GM19438 (cell line): ENCODE results near the gene CNIH1.
"Not testable (repeated sequence)": the region's sequence is repeated elsewhere in the genome, so short reads cannot be mapped to it uniquely, and the experiment has no call there.

Source experiments
- ATAC-seq: cut with Tn5 transposase; IDR thresholded peaks from one replicate; pipeline ENCODE4 v1.9.1; 2021; ENCODE audit warnings: low read depth; ENCODE audit not compliant: unreplicated experiment

Gene CNIH1

GRCh38 chr14:54437954-54438353 lies 3.2 kb downstream of the CNIH1 start:
- ATAC-seq = not testable (repeated sequence)

GRCh38 chr14:54435500-54435981 lies 5.6 kb downstream of the CNIH1 start:
- ATAC-seq = no peak

GRCh38 chr14:54428527-54428926 lies 12.6 kb downstream of the CNIH1 start:
- no peak for ATAC-seq

GRCh38 chr14:54427871-54428270 lies 13.3 kb downstream of the CNIH1 start:
- ATAC-seq = no peak

DNA sequence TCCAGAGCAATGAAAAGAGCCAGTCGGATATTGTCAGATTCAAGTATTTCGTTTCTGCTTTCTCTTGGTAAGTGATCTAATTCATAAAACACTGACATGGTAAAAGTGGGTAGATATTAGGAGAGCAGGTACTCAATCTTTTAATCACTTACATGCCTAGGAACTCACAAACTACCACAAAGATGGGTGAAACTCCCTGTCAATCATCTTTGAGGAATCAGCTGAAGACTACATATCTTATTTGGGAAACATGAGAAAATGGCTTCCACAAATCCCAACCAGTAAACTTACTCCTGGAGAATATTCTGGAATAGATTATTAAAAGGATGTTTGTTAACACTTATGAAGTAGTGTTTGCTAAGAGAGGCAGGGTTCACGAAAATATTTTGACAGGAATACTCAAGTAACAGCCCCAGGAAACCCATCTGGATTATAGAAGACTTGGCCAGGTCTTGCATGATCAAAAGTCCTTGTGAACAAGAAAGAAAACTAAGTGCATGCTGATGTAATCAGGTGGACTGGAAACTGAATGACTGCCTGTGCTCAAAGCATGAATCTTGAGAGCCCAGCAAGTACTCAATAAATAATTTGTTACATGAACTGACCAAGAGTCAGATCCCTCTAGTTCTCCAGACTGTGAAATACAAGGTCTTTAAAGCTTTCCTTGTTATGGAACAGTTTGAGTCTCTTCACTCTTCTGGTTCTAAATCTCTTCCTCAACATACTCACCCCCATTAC lies 15.5 kb downstream of the CNIH1 start:
- no peak for ATAC-seq

DNA sequence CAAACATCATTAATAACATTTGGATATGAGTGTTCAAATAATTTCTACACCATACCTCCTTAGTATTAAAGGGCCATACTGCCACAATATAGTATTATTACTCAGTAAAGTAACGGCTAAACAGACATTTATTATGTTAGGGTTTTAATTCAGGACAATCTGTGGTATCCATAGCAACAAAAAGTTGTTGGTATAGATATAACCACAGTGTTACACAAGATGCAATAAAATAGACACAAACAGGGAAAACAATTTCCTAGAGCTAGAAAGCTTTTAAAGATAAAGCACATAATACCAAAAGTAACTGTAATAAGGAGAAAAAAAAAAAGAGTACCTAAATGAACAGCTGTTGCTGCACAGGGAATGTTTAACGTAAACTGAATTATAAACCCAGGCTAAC lies 16.1 kb downstream of the CNIH1 start:
- no peak for ATAC-seq

- no peak for ATAC-seq
These were observed 16.7 kb downstream of the CNIH1 start for GRCh38 chr14:54424479-54424901.

DNA sequence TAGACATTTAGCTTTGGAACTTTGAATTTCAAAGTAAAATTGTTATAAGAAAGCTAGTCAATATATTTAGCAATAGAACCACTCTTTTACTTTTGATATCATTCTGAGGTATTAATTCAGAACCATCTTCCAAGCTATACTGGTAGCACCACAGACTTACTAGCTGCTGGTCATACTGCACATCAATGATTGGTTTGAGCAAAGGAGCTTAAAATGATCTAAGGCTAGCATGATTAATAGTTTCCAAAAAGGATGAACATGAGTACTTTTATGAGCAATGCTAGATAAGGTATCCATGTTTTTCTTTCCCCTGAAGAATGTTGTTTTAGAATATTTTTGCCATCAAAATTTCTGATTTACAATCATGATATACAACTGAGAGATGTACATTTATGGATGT lies 17.2 kb downstream of the CNIH1 start:
- ATAC-seq = no peak

DNA sequence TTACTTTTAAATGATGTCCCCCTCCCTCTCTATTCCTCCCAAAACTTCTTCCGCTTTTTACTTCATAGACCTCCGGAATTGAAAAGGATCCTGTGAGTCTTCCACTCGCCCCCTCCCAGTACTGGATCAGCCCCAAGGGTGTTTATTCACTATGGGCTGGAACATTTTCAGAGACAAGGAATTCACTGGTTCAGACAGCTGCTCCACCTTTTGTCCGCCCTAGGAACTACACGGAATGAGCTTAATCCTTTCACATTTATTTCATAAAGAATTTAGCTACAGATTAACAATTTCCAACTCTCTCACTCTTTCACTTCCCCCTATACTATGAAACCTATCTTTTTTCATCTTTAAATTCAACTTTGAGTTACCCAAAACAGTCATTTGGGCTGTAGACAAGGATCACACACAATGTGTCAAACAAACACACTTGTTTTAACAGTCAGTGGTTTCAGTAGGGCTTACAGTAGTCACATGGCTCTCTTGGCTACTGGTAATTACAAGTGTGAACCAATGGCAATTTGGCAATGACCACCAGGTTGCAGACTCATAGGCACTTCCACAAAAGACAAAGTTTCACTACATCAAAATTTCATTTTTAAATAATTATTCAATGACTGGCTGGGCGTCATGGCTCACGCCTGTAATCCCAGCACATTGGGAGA lies 20.6 kb downstream of the CNIH1 start:
- ATAC-seq = no peak

- ATAC-seq = no peak
These were observed 29.8 kb downstream of the CNIH1 start for GRCh38 chr14:54411371-54411770.

GRCh38 chr14:54410215-54410614 lies 31.0 kb downstream of the CNIH1 start:
- ATAC-seq = no peak

DNA sequence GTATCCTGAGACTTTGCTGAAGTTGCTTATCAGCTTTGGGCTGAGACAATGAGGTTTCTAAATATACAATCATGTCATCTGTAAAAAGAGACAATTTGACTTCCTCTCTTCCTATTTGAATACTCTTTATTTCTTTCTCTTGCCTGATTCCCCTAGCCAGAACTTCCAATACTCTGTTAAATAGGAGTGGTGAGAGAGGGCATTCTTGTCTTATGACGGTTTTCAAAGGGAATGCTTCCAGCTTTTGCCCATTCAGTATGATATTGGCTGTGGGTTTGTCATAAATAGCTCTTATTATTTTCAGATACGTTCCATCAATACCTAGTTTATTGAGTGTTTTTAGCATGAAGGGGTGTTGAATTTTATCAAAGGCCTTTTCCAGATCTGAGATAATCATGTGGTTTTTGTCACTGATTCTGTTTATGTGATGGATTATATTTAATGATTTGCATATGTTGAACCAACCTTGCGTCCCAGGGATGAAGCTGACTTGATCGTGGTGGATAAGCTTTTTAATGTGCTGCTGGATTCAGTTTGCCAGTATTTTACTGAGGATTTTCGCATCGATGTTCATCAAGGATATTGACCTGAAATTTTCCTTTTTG lies 37.7 kb downstream of the CNIH1 start:
- ATAC-seq = not testable (repeated sequence)

DNA sequence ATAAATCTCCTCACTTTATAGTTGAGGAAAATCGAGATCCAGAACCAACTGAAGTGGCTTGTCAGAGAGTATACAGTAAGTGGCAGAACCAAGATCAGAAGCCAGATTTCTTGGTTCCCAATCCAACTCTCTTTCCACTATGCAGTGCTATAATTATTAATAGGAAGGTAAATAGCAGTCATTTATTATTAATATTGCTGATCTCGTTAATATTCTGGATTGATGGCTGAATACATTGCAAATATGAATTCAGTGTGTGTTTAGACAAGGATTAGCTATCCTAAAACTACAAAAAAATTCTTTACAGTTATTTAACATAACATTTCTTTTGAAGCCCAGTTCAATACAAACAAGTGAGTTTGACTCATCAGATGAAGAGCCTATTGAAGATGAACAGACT lies 41.6 kb downstream of the CNIH1 start:
- no peak for ATAC-seq

GRCh38 chr14:54396493-54397335 lies 44.5 kb downstream of the CNIH1 start, which contains the start of gene CDKN3:
Gene CDKN3 (plus strand): TSS chr14:54397007. CDS start chr14:54397069, 62 bp downstream.
- peak; percentile 97 for ATAC-seq

GRCh38 chr14:54396183-54396492 lies 45.0 kb downstream of the CNIH1 start:
- ATAC-seq = no peak

DNA sequence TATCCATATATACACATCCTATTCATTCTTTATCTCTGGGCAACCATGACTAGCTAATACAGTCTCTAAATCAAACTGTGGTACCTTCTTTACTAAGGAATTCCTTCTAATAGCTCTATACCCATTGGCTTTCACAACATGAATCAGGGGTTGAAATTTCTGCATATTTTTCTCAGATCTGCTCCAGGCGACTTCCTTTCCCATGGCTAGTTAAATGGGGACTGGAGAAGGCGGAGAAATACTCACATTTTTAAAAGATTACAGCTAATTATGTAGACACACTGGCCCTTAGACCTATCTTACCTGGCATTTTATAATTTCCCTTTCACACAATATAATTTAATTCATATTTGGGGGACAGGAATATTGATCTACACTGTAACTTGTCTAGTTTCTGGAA lies 45.5 kb downstream of the CNIH1 start:
- ATAC-seq = no peak

DNA sequence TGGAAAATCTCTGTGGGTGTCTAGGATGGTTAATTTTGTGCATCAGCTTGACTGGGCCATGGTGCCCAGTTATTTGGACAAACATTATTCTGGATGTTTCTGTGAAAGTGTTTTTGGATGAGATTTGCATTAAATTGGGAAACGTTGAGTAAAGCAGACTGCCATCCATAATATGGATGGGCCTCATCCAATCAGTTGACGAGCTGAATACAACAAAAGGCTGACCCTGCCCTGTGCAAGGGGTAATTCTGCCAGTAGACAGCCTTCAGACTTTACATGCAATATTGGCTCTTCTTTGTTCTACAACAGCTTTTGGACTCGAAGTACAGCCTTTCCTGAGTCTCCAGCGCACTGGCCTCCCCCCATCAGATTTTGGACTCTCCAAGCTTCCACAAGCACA lies 45.9 kb downstream of the CNIH1 start:
- ATAC-seq = no peak

DNA sequence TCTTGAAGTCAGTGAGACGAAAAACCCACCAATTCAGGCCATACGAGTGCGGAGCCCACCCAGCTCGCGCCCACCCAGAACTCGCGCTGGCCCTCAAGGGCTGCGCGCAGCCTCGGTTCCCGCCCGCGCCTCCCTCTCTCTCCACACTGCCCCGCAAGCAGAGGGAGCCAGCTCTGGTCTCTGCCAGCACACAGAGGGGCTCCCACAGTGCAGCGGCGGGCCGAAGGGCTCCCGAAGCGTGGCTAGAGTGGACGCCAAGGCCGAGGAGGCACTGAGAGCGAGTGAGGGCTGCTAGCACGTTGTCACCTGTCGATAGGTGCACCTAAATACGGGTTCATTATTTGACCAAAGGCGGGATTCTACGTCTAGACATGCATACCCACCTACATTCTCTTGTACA lies 46.6 kb downstream of the CNIH1 start:
- no peak for ATAC-seq

DNA sequence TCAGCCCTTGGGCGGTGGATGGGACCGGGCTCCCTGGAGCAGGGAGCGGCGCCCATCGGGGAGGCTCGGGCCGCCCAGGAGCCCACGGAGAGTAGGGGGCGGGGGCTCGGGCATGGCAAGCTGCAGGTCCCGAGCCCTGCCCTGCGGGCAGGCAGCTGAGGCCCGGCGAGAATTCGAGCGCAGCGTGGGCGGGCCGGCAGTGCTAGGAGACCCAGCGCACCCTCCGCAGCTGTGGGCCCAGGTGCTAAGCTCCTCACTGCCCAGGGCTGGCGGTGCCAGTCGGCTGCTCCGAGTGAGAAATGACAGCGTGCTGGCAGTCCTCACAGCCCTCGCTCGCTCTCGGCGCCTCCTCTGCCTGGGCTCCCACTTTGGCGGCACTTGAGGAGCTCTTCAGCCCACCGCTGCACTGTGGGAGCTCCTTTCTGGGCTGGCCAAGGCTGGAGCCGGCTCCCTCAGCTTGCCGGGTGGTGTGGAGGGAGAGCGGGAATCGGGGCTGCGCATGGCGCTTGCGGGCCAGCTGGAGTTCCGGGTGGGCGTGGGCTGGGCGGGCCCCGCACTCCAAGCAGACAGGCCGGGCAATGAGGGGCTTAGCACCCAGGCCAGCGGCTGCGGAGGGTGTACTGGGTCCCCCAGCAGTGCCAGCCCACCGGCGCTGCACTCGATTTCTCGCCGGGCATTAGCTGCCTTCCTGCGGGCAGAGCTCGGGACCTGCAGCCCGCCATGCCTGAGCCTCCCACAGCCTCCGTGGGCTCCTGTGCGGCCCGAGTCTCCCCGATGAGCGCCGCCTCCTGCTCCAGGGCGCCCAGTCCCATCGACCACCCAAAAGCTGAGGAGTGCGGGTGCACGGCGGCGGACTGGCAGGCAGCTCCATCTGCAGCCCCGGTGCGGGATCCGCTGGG lies 47.9 kb downstream of the CNIH1 start:
- ATAC-seq = not testable (repeated sequence)
